ENCODE data around the gene CYFIP1. TPM values are rescaled to one million over a fixed set of nuclear protein-coding genes. Genes with fewer than 3 reads are reported as not detected.

CYFIP1 gene
- total RNA-seq, 1 donor from 2014 or later, result 59.5 TPM

DNA sequence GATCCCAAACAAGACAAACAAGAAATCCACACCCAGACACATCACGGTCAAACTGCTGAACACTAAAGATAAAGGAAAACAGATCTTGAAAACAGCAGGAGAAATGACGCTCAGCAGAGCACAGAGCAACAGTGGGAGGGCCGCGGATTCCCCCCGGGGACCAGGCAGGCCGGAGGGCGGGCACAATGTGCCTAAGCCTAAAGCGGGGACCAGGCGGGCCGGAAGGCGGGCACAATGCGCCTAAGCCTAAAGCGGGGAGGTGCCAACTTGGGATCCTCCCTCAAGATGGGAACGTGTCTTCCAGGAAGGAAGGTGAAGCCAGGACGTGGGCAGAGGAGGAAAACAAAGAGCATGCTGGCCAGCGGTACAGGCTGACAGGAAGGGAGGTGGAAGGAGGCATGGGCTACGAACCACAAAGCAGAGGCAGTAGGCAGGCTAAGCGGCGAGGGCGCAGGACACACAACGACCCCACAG lies 31.1 kb downstream of the CYFIP1 start:
- DNase-seq (ENCODE audit: low read depth), result no peak
- FAIRE-seq, result no peak
- no peaks in the 10 kb centered on the region for H3K27me3 ChIP-seq (ENCODE audit: control insufficient read depth, insufficient read depth, low read length)
- H3K36me3 ChIP-seq (ENCODE audit: control insufficient read depth, insufficient read depth, low read length), result peaks cover 3% of the 10 kb centered on the region
- no peak overlapping the region for H3K4me3 ChIP-seq (ENCODE audit: low read depth, low read length)
- TF ChIP-seq, protein P1, sequence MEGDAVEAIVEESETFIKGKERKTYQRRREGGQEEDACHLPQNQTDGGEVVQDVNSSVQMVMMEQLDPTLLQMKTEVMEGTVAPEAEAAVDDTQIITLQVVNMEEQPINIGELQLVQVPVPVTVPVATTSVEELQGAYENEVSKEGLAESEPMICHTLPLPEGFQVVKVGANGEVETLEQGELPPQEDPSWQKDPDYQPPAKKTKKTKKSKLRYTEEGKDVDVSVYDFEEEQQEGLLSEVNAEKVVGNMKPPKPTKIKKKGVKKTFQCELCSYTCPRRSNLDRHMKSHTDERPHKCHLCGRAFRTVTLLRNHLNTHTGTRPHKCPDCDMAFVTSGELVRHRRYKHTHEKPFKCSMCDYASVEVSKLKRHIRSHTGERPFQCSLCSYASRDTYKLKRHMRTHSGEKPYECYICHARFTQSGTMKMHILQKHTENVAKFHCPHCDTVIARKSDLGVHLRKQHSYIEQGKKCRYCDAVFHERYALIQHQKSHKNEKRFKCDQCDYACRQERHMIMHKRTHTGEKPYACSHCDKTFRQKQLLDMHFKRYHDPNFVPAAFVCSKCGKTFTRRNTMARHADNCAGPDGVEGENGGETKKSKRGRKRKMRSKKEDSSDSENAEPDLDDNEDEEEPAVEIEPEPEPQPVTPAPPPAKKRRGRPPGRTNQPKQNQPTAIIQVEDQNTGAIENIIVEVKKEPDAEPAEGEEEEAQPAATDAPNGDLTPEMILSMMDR (IDR thresholded peaks at IDR 0.05; ENCODE audit: insufficient read depth, low read length, severe bottlenecking), result no peak

DNA sequence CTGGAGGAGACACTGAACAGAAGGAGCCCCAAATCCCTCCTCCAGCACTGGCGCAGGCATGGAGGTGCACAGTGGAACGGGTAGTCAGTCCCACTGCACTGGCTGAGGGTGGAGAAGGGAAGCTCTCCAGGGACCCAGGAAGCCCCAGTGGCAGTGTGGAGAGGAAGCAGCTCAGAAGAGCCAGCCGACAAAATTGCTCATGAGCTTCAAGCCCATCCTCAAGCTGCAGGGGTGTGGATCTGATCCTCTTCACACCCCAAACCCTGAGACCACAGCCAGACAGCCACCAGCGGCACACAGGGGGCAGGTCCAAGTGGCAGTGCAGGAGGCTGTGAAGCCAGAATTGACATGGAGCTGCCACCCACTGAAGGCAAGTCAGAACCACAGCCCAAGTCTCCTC lies 32.1 kb downstream of the CYFIP1 start:
- no peak for FAIRE-seq
- TF ChIP-seq, protein P1 (IDR thresholded peaks at IDR 0.05; ENCODE audit: insufficient read depth, low read length, severe bottlenecking), result no peak
- Histone ChIP-seq H3K4me3 (ENCODE audit: low read depth, low read length) (no peak overlapping the region), H3K36me3 (ENCODE audit: control insufficient read depth, insufficient read depth, low read length) (peaks cover 7% of the 10 kb centered on the region), H3K27me3 (ENCODE audit: control insufficient read depth, insufficient read depth, low read length) (no peaks in the 10 kb centered on the region)
- no peak for DNase-seq (ENCODE audit: low read depth)

DNA sequence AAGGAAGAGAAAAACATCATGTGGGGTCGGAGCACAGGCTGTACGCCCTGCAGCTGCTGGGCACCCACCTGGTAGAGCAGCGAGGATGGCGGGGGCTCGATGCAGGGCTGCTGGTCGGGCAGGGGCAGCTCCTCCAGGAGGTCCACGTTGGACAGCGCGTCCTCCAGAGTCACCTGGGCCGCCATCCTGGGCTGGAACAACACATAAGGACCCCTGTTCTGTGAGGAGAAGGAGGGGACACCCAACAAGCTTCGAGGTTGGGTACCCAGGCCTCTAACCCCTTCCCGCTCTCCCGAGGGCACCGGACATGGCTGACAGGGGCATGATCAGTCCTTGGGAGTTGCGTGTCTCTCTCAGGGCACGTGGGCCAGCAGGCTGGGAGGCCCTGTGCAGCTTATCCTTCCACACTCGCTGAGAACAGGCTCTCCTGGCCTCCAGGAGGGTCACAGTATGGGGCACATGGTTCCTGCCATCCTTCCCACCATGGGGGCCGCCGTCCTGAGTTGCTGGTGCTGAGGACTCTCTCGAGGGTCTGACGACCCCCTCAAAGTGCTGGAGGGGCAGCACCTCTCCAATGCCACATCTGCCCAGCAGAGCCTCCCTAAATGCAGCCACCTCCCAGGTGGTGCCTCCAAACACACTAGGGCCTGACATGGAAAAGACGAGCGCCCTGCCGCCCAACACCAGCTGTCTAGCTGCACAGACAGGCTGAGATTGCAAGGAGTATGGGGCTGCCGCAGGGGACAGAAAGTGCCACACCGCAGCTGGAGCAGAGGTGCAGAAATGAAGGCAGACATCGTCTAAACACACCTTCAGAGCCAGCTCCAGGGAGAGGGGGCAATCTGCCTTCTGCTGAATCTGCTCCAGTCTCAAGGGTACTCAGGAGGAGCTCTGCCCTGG lies 32.8 kb downstream of the CYFIP1 start:
- FAIRE-seq, result no peak
- DNase-seq (ENCODE audit: low read depth), result no peak
- H3K4me3 ChIP-seq (ENCODE audit: low read depth, low read length), result no peak overlapping the region
- H3K36me3 ChIP-seq (ENCODE audit: control insufficient read depth, insufficient read depth, low read length), result peaks cover 14% of the 10 kb centered on the region
- TF ChIP-seq, protein P1 (IDR thresholded peaks at IDR 0.05; ENCODE audit: insufficient read depth, low read length, severe bottlenecking), result no peak
- H3K27me3 ChIP-seq (ENCODE audit: control insufficient read depth, insufficient read depth, low read length), result no peaks in the 10 kb centered on the region

DNA sequence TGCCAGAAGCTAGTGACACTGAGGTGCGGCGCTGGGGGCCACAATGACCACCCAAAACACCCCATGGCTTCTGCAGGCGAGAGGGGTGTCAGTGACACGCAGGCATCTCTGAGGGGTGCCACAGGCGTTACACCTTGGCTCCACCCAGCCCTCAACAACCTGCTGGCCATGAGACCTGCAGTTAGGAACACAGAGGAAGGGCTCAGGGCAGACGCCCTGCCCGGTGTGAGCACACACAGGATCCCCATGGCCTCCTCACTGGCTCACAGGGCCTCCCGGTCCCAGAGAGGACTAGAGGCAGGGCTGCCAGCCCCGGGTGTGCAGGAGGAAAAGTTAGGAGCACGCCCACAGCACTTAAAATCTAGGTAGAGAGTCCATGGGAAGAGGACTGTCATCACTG lies 35.1 kb downstream of the CYFIP1 start:
- H3K27me3 ChIP-seq (ENCODE audit: control insufficient read depth, insufficient read depth, low read length), result no peaks in the 10 kb centered on the region
- no peak overlapping the region for H3K4me3 ChIP-seq (ENCODE audit: low read depth, low read length)
- no peak for FAIRE-seq
- TF ChIP-seq, protein P1 (IDR thresholded peaks at IDR 0.05; ENCODE audit: insufficient read depth, low read length, severe bottlenecking), result no peak
- no peak for DNase-seq (ENCODE audit: low read depth)
- peaks cover 18% of the 10 kb centered on the region for H3K36me3 ChIP-seq (ENCODE audit: control insufficient read depth, insufficient read depth, low read length)

DNA sequence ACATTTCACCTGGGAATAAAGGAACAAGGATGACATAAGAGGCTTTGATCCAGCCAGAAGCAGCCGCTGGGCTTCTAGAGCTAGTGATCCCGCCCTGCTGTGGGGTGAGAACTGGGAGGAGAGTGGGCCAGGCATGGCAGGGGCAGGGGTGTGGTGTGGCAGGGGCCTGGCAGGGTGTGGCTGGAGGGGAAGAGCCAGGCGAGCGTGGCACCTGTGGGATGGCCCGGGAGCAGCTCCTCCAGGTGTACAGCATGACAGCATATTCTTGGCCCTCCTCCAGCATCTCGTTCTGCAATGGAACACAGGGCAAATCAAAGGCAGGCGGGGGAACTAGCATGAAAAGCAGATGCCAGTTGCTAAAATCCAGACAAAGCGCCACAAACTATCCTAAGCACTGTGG lies 35.5 kb downstream of the CYFIP1 start:
- Histone ChIP-seq H3K4me3 (ENCODE audit: low read depth, low read length) (no peak overlapping the region), H3K27me3 (ENCODE audit: control insufficient read depth, insufficient read depth, low read length) (no peaks in the 10 kb centered on the region), H3K36me3 (ENCODE audit: control insufficient read depth, insufficient read depth, low read length) (peaks cover 19% of the 10 kb centered on the region)
- peak; percentile 34 for DNase-seq (ENCODE audit: low read depth)
- TF ChIP-seq, protein P1 (IDR thresholded peaks at IDR 0.05; ENCODE audit: insufficient read depth, low read length, severe bottlenecking), result no peak
- FAIRE-seq, result no peak
